HL-60 (cell line): ENCODE data around the gene CHIT1.
"Not testable (repeated sequence)": the region's sequence is repeated elsewhere in the genome, so short reads cannot be mapped to it uniquely, and the experiment has no call there.

Source experiments
- GABPA ChIP-seq: IDR thresholded peaks from 2 replicates; pipeline ENCODE4 v1.6.1; 2012; ENCODE audit warnings: low read depth
- POLR2AphosphoS5 ChIP-seq: IDR thresholded peaks from 2 replicates; pipeline ENCODE4 v1.6.1; 2012; ENCODE audit warnings: low read depth
- TF ChIP-seq, protein P1 (sequence below): IDR thresholded peaks from one replicate; pipeline ENCODE4 v1.5.1; 2011; ENCODE audit warnings: low read length, control low read depth, inconsistent platforms; ENCODE audit not compliant: insufficient read depth
- TF ChIP-seq, protein P2 (sequence below): IDR thresholded peaks from 2 replicates; pipeline ENCODE4 v1.6.1; 2012; ENCODE audit warnings: low read depth; ENCODE audit not compliant: insufficient replicate concordance

DNA sequence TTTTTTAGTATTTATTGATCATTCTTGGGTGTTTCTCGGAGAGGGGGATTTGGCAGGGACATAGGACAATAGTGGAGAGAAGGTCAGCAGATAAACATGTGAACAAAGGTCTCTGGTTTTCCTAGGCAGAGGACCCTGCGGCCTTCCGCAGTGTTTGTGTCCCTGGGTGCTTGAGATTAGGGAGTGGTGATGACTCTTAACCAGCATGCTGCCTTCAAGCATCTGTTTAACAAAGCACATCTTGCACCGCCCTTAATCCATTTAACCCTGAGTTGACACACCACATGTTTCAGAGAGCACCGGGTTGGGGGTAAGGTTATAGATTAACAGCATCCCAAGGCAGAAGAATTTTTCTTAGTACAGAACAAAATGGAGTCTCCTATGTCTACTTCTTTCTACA, 36.7 kb upstream of the CHIT1 start:
- TF ChIP-seq, protein P1, sequence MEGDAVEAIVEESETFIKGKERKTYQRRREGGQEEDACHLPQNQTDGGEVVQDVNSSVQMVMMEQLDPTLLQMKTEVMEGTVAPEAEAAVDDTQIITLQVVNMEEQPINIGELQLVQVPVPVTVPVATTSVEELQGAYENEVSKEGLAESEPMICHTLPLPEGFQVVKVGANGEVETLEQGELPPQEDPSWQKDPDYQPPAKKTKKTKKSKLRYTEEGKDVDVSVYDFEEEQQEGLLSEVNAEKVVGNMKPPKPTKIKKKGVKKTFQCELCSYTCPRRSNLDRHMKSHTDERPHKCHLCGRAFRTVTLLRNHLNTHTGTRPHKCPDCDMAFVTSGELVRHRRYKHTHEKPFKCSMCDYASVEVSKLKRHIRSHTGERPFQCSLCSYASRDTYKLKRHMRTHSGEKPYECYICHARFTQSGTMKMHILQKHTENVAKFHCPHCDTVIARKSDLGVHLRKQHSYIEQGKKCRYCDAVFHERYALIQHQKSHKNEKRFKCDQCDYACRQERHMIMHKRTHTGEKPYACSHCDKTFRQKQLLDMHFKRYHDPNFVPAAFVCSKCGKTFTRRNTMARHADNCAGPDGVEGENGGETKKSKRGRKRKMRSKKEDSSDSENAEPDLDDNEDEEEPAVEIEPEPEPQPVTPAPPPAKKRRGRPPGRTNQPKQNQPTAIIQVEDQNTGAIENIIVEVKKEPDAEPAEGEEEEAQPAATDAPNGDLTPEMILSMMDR = not testable (repeated sequence)
- TF ChIP-seq POLR2AphosphoS5, GABPA: not testable (repeated sequence)
- TF ChIP-seq, protein P2, sequence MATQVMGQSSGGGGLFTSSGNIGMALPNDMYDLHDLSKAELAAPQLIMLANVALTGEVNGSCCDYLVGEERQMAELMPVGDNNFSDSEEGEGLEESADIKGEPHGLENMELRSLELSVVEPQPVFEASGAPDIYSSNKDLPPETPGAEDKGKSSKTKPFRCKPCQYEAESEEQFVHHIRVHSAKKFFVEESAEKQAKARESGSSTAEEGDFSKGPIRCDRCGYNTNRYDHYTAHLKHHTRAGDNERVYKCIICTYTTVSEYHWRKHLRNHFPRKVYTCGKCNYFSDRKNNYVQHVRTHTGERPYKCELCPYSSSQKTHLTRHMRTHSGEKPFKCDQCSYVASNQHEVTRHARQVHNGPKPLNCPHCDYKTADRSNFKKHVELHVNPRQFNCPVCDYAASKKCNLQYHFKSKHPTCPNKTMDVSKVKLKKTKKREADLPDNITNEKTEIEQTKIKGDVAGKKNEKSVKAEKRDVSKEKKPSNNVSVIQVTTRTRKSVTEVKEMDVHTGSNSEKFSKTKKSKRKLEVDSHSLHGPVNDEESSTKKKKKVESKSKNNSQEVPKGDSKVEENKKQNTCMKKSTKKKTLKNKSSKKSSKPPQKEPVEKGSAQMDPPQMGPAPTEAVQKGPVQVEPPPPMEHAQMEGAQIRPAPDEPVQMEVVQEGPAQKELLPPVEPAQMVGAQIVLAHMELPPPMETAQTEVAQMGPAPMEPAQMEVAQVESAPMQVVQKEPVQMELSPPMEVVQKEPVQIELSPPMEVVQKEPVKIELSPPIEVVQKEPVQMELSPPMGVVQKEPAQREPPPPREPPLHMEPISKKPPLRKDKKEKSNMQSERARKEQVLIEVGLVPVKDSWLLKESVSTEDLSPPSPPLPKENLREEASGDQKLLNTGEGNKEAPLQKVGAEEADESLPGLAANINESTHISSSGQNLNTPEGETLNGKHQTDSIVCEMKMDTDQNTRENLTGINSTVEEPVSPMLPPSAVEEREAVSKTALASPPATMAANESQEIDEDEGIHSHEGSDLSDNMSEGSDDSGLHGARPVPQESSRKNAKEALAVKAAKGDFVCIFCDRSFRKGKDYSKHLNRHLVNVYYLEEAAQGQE = not testable (repeated sequence)
